UCSD-AML1 (cell line): ENCODE data around the gene VOPP1.
"Not testable (repeated sequence)": the region's sequence is repeated elsewhere in the genome, so short reads cannot be mapped to it uniquely, and the experiment has no call there.

Experiments
- DNase-seq: peaks from one replicate; lab custom pipeline; 2025; ENCODE audit not compliant: unreplicated experiment; lab: John Stamatoyannopoulos, UW

Gene VOPP1

GRCh38 chr7:55490099-55490498 lies 82.2 kb downstream of the VOPP1 start:
- no peak for DNase-seq

- no peak for DNase-seq
Measured at GRCh38 chr7:55489552-55489951, 82.8 kb downstream of the VOPP1 start.

GRCh38 chr7:55488804-55489340 lies 83.4 kb downstream of the VOPP1 start:
- DNase-seq: no peak

DNA sequence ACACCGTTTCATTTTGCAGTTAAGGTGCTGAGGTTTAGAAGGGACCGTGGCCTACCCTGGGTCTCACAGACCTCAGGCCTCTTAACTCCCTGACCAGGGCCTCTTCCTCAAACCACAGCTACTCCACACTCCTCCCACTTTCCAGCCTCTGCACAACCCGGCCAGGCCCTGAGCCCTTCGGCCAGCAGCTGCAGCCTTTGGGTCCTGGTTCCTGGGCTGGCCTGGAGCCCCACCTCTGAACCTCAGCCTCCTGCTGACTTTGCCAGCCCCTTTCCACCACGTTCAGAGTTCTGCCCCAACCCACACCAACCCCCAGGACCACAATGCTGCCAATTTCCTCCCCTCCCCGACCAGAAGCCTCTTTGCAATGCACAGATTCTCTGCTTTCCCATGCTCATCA lies 84.1 kb downstream of the VOPP1 start:
- DNase-seq: no peak

DNA sequence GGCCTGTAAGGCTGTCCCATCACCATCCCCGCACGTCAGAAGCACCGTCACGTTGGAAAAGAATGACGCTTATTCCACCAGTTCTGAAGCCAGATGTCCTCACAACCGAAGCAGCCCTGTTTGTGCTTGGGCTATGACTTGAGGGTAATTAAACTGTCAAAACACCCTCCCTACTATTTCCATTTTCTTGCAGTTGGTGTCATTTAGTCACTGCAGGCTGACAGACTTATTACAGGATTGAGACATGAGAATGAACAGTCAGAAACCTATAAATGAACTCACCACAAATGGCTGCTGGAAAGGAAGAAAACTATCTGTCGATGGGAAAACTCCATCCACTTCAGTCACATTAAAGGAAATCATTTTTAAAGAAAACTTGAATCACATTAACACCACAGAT lies 85.3 kb downstream of the VOPP1 start:
- no peak for DNase-seq

- DNase-seq: no peak
Measured at GRCh38 chr7:55486192-55486590, 86.1 kb downstream of the VOPP1 start.

GRCh38 chr7:55485501-55486191 lies 86.7 kb downstream of the VOPP1 start:
- no peak for DNase-seq

DNA sequence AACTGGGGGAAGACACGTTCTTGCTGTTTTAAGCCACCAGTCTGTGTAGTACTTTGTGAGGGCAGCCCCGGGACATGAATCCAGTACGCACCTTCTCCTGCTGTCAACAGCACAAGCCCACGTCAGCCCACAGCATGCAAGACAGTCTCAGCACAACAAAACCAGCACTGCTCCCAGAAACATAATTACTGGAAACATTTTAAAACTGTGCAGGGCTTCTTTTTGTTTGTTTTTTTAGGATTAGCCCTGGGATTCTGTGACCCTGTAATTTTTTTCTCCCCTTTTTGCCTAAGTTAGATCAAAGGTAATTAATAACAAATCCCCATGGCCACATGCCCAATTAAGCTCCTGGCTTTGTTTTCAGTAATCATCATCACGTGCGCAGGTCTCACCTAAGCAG lies 87.5 kb downstream of the VOPP1 start:
- no peak for DNase-seq

DNA sequence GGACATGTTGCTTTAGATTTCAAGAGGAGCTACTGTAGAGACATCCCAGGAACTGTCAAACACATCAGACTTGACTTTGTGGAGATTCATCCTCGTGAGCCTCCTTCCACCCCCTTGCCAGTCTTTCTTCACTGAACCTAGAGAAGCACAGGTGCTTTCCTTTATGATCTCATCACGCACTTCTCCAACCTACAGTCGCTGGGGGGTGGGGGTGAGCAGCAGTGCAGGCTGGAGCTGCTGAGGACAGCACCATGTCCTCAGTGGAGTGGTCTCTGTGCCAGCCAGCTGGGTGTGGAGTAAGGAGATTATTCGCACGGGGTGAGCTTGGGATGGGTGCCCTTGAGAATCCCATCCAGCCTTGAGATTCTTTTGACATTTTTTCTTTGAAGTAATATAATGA lies 88.1 kb downstream of the VOPP1 start:
- DNase-seq: no peak

DNA sequence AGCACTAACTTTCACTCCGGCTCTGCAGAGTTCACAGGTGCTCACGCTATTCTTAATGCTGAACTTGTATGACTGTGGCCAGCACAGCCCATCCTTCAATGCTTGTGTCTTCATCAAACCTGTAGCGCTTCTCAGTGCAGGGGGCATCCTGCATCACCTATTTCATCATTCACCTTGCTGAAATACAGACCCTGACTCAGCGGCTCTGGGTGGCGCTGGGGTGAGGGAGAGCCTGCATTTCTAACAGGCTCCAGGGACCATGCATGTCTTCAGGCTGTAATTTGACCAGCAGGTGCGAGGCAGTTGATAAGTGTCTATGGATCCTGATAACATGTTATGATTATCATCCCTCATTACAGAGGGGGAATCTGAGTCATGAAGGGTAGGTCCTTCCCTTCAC lies 89.3 kb downstream of the VOPP1 start:
- DNase-seq: no peak

GRCh38 chr7:55481155-55481554 lies 91.1 kb downstream of the VOPP1 start:
- no peak for DNase-seq

DNA sequence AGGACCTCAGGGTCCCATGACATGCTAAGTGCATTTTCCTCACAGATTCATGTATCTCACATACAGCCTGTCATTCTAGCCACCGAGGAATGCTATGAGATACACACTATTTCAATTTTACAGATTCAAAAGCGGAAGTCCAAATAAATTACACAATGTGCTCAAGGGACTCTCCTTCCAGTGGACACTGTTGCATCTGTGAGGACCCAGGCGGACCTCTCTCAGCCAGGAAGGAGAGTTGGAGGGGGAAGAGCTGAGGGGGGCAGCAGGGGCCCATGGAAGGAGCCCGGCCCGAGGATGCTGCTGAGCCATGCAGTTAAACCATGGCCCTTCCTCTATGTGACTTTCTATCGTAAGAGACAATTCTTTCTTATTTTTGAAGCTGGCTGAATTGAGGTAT lies 93.6 kb downstream of the VOPP1 start:
- no peak for DNase-seq

- DNase-seq: no peak
Measured at GRCh38 chr7:55477781-55478374, 94.4 kb downstream of the VOPP1 start.

DNA sequence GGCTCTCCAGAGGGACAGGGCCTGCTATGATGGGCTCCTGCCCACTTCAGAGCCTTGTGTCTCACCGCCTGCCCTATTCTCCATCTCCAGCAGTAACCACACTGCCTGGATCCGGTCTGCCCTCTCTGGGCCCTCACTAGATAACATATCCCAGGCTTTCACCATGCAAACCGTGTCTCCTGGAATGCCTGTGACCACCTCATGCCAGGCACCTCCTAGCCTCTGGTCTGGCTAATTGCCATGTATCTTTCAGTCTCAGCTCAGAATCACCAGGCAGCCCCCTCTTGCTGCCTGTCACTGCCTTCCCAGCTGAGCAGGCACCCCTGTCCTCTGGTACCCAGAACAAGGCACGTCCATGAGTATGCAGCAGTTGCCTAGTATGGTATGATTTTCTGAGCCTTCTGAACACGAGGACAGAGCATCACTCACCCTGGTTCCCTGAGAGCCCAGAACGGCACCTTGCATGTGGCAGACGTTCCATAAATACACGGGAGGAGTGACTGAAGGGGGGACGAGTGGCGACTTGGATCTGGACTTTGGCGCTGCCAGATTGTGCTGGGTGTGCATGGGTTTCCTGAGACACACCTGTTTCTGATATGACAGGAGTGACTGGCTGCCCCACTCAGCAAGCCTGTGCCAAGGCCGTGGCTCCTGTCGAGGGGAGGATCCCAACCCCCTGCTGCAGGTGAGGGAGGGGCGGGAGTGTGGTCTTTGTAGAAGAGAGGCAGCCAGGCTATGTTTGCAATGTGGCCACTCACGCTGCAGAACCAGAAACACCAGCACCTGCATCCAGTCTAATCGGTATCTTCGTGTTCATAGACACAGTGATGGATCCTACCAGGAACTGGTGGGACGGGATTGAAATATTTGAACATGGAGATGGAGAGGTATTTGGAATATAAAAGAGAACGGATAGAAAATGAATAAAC lies 95.2 kb downstream of the VOPP1 start:
- DNase-seq: no peak

GRCh38 chr7:55475855-55476803 lies 96.2 kb downstream of the VOPP1 start:
- no peak for DNase-seq

DNA sequence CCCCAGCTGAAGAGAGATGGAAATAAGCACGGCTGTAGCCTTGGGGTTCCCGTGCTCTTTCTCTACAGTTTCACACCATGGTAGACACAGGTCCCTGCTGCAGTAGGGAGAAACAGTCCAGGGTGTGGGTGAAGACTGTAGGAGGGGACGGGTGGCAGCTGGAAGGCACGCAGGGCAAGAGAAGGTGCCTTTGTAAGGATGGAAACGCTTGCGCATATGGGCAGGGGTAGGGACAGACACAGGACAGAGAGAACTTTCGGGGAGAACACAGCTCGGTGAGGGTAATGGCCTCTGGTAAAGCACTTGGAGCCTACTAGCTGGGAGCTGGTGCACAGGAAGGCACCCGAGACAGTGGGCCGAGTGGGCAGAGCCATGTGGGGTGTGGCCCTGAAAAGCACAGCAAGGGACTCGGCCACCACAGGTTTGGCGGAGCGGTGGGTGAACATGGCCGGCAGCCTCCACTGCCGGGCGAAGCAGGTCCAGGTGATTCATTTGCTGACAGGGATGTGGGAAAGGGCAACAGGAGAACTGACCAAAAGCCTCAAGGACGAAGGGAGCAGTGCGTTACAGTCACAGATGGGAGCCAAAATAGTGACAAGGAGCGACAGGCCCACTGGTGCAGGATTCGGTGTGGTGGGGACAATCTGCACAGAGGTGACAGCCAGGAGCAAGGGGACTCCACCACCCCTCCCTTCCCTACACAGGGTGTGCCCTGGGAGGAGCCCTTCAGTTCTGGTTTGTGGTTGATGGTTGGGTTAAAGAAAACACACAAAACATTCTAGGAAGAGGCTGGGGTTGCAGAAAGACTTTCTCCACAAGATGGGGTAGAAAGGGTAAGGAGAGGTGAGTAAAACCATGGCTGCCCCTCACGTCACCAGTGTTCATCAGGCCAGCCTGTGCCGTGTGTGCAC lies 97.1 kb downstream of the VOPP1 start:
- DNase-seq: no peak

GRCh38 chr7:55473932-55474331 lies 98.4 kb downstream of the VOPP1 start:
- DNase-seq: no peak

DNA sequence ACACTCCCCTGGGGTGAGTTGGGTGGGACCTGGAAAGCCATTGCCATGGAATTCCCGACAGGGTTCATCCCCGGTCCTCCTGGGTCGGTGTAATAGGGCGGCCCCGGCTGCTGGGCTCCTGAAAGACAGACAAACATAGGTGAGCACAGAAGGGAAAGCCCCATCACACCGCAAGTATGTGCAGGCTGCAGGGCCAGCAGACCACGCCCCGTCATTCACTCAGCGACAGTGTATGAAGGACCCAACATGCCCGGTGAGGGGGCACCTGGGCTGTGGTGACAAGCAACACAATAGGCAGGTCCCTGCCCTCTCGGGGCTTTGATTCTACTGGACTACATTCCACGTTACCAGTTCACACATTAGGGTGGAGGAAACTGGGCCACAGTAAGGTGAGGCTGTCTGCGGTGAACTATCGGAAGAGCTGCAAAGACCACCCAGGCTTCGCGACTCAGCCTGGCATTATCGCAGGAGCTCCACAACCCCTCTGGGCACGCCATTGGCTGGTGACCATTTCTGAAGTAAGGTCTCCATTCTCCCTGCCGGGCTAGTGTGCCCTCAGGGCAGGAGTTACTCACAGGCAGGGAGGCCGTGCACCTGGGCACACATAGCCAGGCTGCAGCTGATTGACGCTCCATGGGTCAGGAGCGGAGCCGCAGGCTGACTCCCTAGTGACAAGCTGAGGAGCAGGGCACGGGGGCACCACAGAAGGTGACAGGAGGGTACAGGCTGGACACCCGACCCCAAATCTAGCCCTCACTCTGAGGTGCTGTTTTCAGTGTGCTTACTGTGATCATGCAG lies 99.2 kb downstream of the VOPP1 start:
- no peak for DNase-seq

- not testable (repeated sequence) for DNase-seq
Measured at GRCh38 chr7:55472406-55472805, 99.9 kb downstream of the VOPP1 start.
